Ramos (cell line): Measurements from ENCODE around the gene STAT5A.
"Not testable (repeated sequence)": the region's sequence is repeated elsewhere in the genome, so short reads cannot be mapped to it uniquely, and the experiment has no call there.

Source experiments
- in situ Hi-C: fragments of 300-500 bp; cut with MboI; formaldehyde crosslinking; loops from one replicate; pipeline ENCODE4 v1.14.3; 2022; ENCODE audit warnings: low sequenced_read_pairs; ENCODE audit not compliant: unreplicated experiment

STAT5A gene

GRCh38 chr17:42358434-42358833, 70.1 kb downstream of the STAT5A start:
- in situ Hi-C loops = no loop called here

GRCh38 chr17:42359133-42359532, 70.8 kb downstream of the STAT5A start:
- in situ Hi-C loops = no loop called here

- in situ Hi-C loops = not testable (repeated sequence)
These were observed 72.1 kb downstream of the STAT5A start for GRCh38 chr17:42360388-42360787.
